Astrocyte (in vitro differentiated cells and primary cell): ENCODE results near the gene GK. TPM values are rescaled to one million over a fixed set of nuclear protein-coding genes. Genes with fewer than 3 reads are reported as not detected.
A peak's percentile ranks its signal among the peaks of the same experiment; 100 is the strongest.
"Not testable (repeated sequence)": the region's sequence is repeated elsewhere in the genome, so short reads cannot be mapped to it uniquely, and the experiment has no call there.

Source experiments
- DNase-seq: peaks from one replicate; pipeline ENCODE4 v3.0.0-alpha.2; 2010; ENCODE audit warnings: low read depth
- FAIRE-seq: peaks from 2 replicates; lab custom pipeline; 2011; peaks lifted over from hg19 to GRCh38; lab: Jason Lieb, UNC
- H2AFZ ChIP-seq: 2 replicates; pipeline ENCODE4 v1.6.0; 2012; ENCODE audit warnings: low read depth, low read length, inconsistent platforms
- H3K27ac ChIP-seq: 2 replicates; pipeline ENCODE4 v1.5.1; 2011; ENCODE audit warnings: low read depth, low read length, inconsistent platforms
- H3K27me3 ChIP-seq: 2 replicates; pipeline ENCODE4 v1.6.0; 2011; ENCODE audit warnings: low read length, inconsistent platforms; ENCODE audit not compliant: insufficient read depth
- H3K36me3 ChIP-seq: 2 replicates; pipeline ENCODE4 v1.5.1; 2011; ENCODE audit warnings: low read length, inconsistent platforms; ENCODE audit not compliant: insufficient read depth
- H3K4me1 ChIP-seq: 2 replicates; pipeline ENCODE4 v1.5.1; 2011; ENCODE audit warnings: low read length, inconsistent platforms; ENCODE audit not compliant: insufficient read depth
- H3K4me2 ChIP-seq: 2 replicates; pipeline ENCODE4 v1.6.0; 2012; ENCODE audit warnings: low read length, inconsistent platforms
- H3K4me3 ChIP-seq: 2 replicates; pipeline ENCODE4 v1.5.1; 2011; ENCODE audit warnings: low read depth, mild to moderate bottlenecking, low read length, inconsistent platforms; ENCODE audit not compliant: insufficient read depth
- H3K79me2 ChIP-seq: 2 replicates; pipeline ENCODE4 v1.6.0; 2012; ENCODE audit warnings: mild to moderate bottlenecking, low read length, inconsistent platforms; ENCODE audit not compliant: insufficient read depth
- H3K9ac ChIP-seq: 2 replicates; pipeline ENCODE4 v1.6.0; 2012; ENCODE audit warnings: mild to moderate bottlenecking, low read length, inconsistent platforms
- H3K9me3 ChIP-seq: 2 replicates; pipeline ENCODE4 v1.5.1; 2012; ENCODE audit warnings: low read depth, mild to moderate bottlenecking, low read length, inconsistent platforms; ENCODE audit not compliant: insufficient read depth
- H4K20me1 ChIP-seq: 2 replicates; pipeline ENCODE4 v1.6.0; 2012; ENCODE audit warnings: low read length, inconsistent platforms; ENCODE audit not compliant: insufficient read depth
- H3K27ac Mint-ChIP-seq: one replicate; pipeline ENCODE4 v1.8.0; 2021; ENCODE audit warnings: mild to moderate bottlenecking, mixed read lengths; ENCODE audit not compliant: unreplicated experiment
- H3K27me3 Mint-ChIP-seq: one replicate; pipeline ENCODE4 v1.8.0; 2021; ENCODE audit warnings: low read depth, mixed read lengths; ENCODE audit not compliant: unreplicated experiment
- H3K36me3 Mint-ChIP-seq: one replicate; pipeline ENCODE4 v1.8.0; 2021; ENCODE audit warnings: low read depth, mixed read lengths; ENCODE audit not compliant: unreplicated experiment
- H3K4me1 Mint-ChIP-seq: one replicate; pipeline ENCODE4 v1.8.0; 2021; ENCODE audit warnings: low read depth, mixed read lengths; ENCODE audit not compliant: unreplicated experiment
- H3K4me3 Mint-ChIP-seq: one replicate; pipeline ENCODE4 v1.8.0; 2021; ENCODE audit warnings: mild to moderate bottlenecking, moderate library complexity, mixed read lengths; ENCODE audit not compliant: unreplicated experiment
- H3K9me3 Mint-ChIP-seq: one replicate; pipeline ENCODE4 v1.8.0; 2021; ENCODE audit warnings: mild to moderate bottlenecking, mixed read lengths; ENCODE audit not compliant: unreplicated experiment
- CTCF ChIP-seq: IDR thresholded peaks from 2 replicates; pipeline ENCODE4 v1.5.1; 2011; ENCODE audit warnings: low read depth, mild to moderate bottlenecking, inconsistent platforms, low read length, moderate library complexity; ENCODE audit not compliant: insufficient read depth
- EZH2 ChIP-seq: IDR thresholded peaks from 2 replicates; pipeline ENCODE4 v1.6.1; 2012; ENCODE audit warnings: mild to moderate bottlenecking, low read length, inconsistent platforms; ENCODE audit not compliant: insufficient read depth
- total RNA-seq: library from RNA; stranded (reverse); gene quantifications from 2 replicates; pipeline ENCODE4 v1.2.1, GENCODE V29; 2021

Gene GK
- total RNA-seq, 1 donor from 2014 or later = 2.8 TPM

GRCh38 chrX:30652527-30653414 is 452 bp upstream of the GK start:
- Mint-ChIP-seq H3K4me3 (peak overlapping the region; percentile 81), H3K36me3 (no peaks in the 10 kb centered on the region), H3K27ac (peak overlapping the region; percentile 77), H3K9me3 (no peaks in the 10 kb centered on the region), H3K4me1 (peaks cover 3% of the 10 kb centered on the region), H3K27me3 (no peaks in the 10 kb centered on the region)
- H4K20me1 ChIP-seq = no peaks in the 10 kb centered on the region
- H3K27me3 ChIP-seq = no peaks in the 10 kb centered on the region
- FAIRE-seq (peak; percentile 73), DNase-seq (peak; percentile 68)
- peak overlapping the region; percentile 70 for H3K4me3 ChIP-seq
- peak overlapping the region; percentile 92 for H2AFZ ChIP-seq
- no peaks in the 10 kb centered on the region for H3K79me2 ChIP-seq
- TF ChIP-seq EZH2 (no peak), CTCF (no peak)
- H3K4me1 ChIP-seq = no peaks in the 10 kb centered on the region
- peak overlapping the region; percentile 93 for H3K4me2 ChIP-seq
- no peaks in the 10 kb centered on the region for H3K36me3 ChIP-seq
- peak overlapping the region; percentile 80 for H3K9ac ChIP-seq
- no peaks in the 10 kb centered on the region for H3K9me3 ChIP-seq
- H3K27ac ChIP-seq = peak overlapping the region; percentile 63

- not testable (repeated sequence) for H3K27ac Mint-ChIP-seq, H3K27me3 Mint-ChIP-seq, H3K27me3 ChIP-seq, H3K79me2 ChIP-seq, H3K9me3 ChIP-seq, H3K36me3 Mint-ChIP-seq, H3K4me1 Mint-ChIP-seq, H4K20me1 ChIP-seq, H2AFZ ChIP-seq, H3K4me1 ChIP-seq, H3K9me3 Mint-ChIP-seq, FAIRE-seq, DNase-seq, H3K27ac ChIP-seq, H3K36me3 ChIP-seq
- peak overlapping the region; percentile 75 for H3K4me3 Mint-ChIP-seq
- H3K9ac ChIP-seq = peak overlapping the region; percentile 84
- peak overlapping the region; percentile 64 for H3K4me3 ChIP-seq
- peak overlapping the region; percentile 92 for H3K4me2 ChIP-seq
Observed at GRCh38 chrX:30654386-30654785, 1.2 kb downstream of the GK start.

- Histone ChIP-seq H3K4me3 (no peak overlapping the region), H3K27me3 (no peaks in the 10 kb centered on the region), H3K79me2 (no peaks in the 10 kb centered on the region), H3K9me3 (no peaks in the 10 kb centered on the region), H3K27ac (no peak overlapping the region), H2AFZ (no peak overlapping the region), H4K20me1 (no peaks in the 10 kb centered on the region), H3K9ac (no peak overlapping the region), H3K4me1 (no peaks in the 10 kb centered on the region), H3K4me2 (no peak overlapping the region), H3K36me3 (no peaks in the 10 kb centered on the region)
- Mint-ChIP-seq H3K36me3 (no peaks in the 10 kb centered on the region), H3K9me3 (no peaks in the 10 kb centered on the region), H3K27ac (no peak overlapping the region), H3K4me1 (peaks cover 3% of the 10 kb centered on the region), H3K27me3 (no peaks in the 10 kb centered on the region), H3K4me3 (no peak overlapping the region)
- DNase-seq (no peak), FAIRE-seq (no peak)
- TF ChIP-seq CTCF = no peak
Observed at GRCh38 chrX:30654989-30655607, 1.9 kb downstream of the GK start.
